GM12878 (cell line): ENCODE results near the gene HERC2.

Experiments used
- BCL11A ChIP-seq: IDR thresholded peaks from 2 replicates; pipeline ENCODE4 v1.6.1; 2011; ENCODE audit warnings: low read depth, low read length
- BHLHE40 ChIP-seq, 2 experiments: fragments of 450-650 bp in 1 of 2; IDR thresholded peaks; 2 replicates each; pipeline ENCODE4 v1.6.1; 2011 to 2017; ENCODE audit warnings: low read depth in 2 of 2, borderline replicate concordance in 1 of 2, improper control_type of control experiment in 1 of 2, low read length in 1 of 2, mild to moderate bottlenecking in 1 of 2
- PKNOX1 ChIP-seq: fragments of 450-650 bp; IDR thresholded peaks from 2 replicates; pipeline ENCODE4 v1.6.1; 2016; ENCODE audit warnings: mild to moderate bottlenecking
- PRDM15 ChIP-seq: fragments of 450-650 bp; formaldehyde crosslinking; IDR thresholded peaks from 2 replicates; pipeline ENCODE4 v1.4.0; 2020; ENCODE audit warnings: mild to moderate bottlenecking, moderate library complexity
- USF1 ChIP-seq: IDR thresholded peaks from 2 replicates; pipeline ENCODE4 v1.6.1; 2011; ENCODE audit warnings: borderline replicate concordance, low read depth, mild to moderate bottlenecking, moderate library complexity, mixed read lengths, low read length; ENCODE audit not compliant: insufficient read depth; ENCODE audit errors: extremely low read length

GRCh38 chr15:28147801-28148200 is 174.2 kb downstream of the HERC2 start:
- TF ChIP-seq BCL11A (no peak), USF1 (no peak), PKNOX1 (no peak), BHLHE40 (IDR thresholded peaks at IDR 0.05; ENCODE audit: borderline replicate concordance in 1 of 2, low read depth in 2 of 2, low read length in 1 of 2) (no peak), PRDM15 (no peak)
